H1 (cell line): ENCODE results near the gene CEP70. TPM values are rescaled to one million over a fixed set of nuclear protein-coding genes. Genes with fewer than 3 reads are reported as not detected.

ENCODE experiments used
- CTCF ChIA-PET: fragments of 300-600 bp; sonication (Branson Sonifier 250); formaldehyde crosslinking; loops from one replicate; lab custom pipeline; 2021; ENCODE audit not compliant: partially characterized antibody; lab: Charles Lee
- POLR2A ChIA-PET: fragments of 300-600 bp; sonication (Branson Sonifier 250); formaldehyde crosslinking; loops from one replicate; lab custom pipeline; 2021; ENCODE audit warnings: inconsistent platforms; ENCODE audit not compliant: partially characterized antibody; lab: Charles Lee
- DNase-seq, 2 experiments: peaks; one replicate each; pipeline versions ENCODE4 v3.0.0 to v3.0.0-alpha.2; 2010 to 2022; ENCODE audit warnings: low spot score in 2 of 2, low read depth in 1 of 2, mixed read lengths in 1 of 2
- FAIRE-seq: peaks from 2 replicates; lab custom pipeline; 2011; peaks lifted over from hg19 to GRCh38; lab: Jason Lieb, UNC
- H2AFZ ChIP-seq: 2 replicates; pipeline ENCODE4 v1.8.1; 2012; ENCODE audit warnings: low read length, inconsistent platforms
- H2AK5ac ChIP-seq: 2 replicates; pipeline ENCODE4 v1.6.1; 2013; ENCODE audit warnings: low read depth, low read length
- H2BK120ac ChIP-seq: replicated peaks from 2 replicates; pipeline ENCODE3; 2013; ENCODE audit warnings: low read depth, low read length, inconsistent platforms
- H2BK12ac ChIP-seq: 2 replicates; pipeline ENCODE4 v1.6.1; 2013; ENCODE audit warnings: low read depth, low read length
- H2BK15ac ChIP-seq: 2 replicates; pipeline ENCODE4 v1.6.1; 2013; ENCODE audit warnings: low read length
- H2BK20ac ChIP-seq: 2 replicates; pipeline ENCODE4 v1.6.1; 2013; ENCODE audit warnings: low read length
- H2BK5ac ChIP-seq: 2 replicates; pipeline ENCODE4 v1.6.1; 2013; ENCODE audit warnings: low read depth, low read length
- H3K14ac ChIP-seq: 2 replicates; pipeline ENCODE4 v1.6.1; 2013; ENCODE audit warnings: inconsistent platforms; ENCODE audit not compliant: insufficient read length
- H3K18ac ChIP-seq: 2 replicates; pipeline ENCODE4 v1.6.1; 2013; ENCODE audit warnings: low read length; ENCODE audit errors: extremely low read depth
- H3K23ac ChIP-seq: 2 replicates; pipeline ENCODE4 v1.6.1; 2013; ENCODE audit warnings: inconsistent platforms; ENCODE audit not compliant: insufficient read length
- H3K23me2 ChIP-seq: 2 replicates; pipeline ENCODE4 v1.6.1; 2013; ENCODE audit warnings: low read depth, low read length
- H3K27ac ChIP-seq: 2 replicates; pipeline ENCODE4 v1.6.1; 2011; ENCODE audit warnings: low read depth, low read length, inconsistent platforms
- H3K27me3 ChIP-seq, 4 experiments: replicated peaks in 1 of 4; 1 replicate in 1 of 4; 2 replicates in 3 of 4; pipeline versions ENCODE4 v1.6.1 to v1.8.1; 2011 to 2013; ENCODE audit warnings: low read length in 3 of 4, mild to moderate bottlenecking in 3 of 4, inconsistent platforms in 2 of 4, mixed read lengths in 2 of 4, moderate library complexity in 1 of 4; ENCODE audit not compliant: control insufficient read depth in 3 of 4, insufficient read depth in 3 of 4; ENCODE audit errors: extremely low read depth in 1 of 4
- H3K36me3 ChIP-seq, 4 experiments: 2 replicates each; pipeline versions ENCODE4 v1.6.1 to v1.8.1; 2011 to 2013; ENCODE audit warnings: mild to moderate bottlenecking in 4 of 4, low read length in 3 of 4, moderate library complexity in 2 of 4, control low read depth in 1 of 4, inconsistent platforms in 1 of 4; ENCODE audit not compliant: insufficient read depth in 4 of 4, control insufficient read depth in 2 of 4
- H3K4ac ChIP-seq: replicated peaks from 2 replicates; pipeline ENCODE3; 2013; ENCODE audit warnings: low read length, low read depth, mixed read lengths, inconsistent platforms; ENCODE audit not compliant: insufficient read length
- H3K4me1 ChIP-seq, 4 experiments: replicated peaks in 1 of 4; 1 replicate in 1 of 4; 2 replicates in 3 of 4; pipeline versions ENCODE4 v1.6.1 to v1.8.1; 2011 to 2013; ENCODE audit warnings: low read length in 3 of 4, inconsistent platforms in 2 of 4, mixed read lengths in 1 of 4; ENCODE audit not compliant: insufficient read depth in 4 of 4, control insufficient read depth in 3 of 4
- H3K4me2 ChIP-seq, 2 experiments: 2 replicates each; pipeline versions ENCODE4 v1.6.1 to v1.8.1; 2011 to 2013; ENCODE audit warnings: low read depth in 2 of 2, low read length in 2 of 2, control low read depth in 1 of 2, inconsistent platforms in 1 of 2, mild to moderate bottlenecking in 1 of 2; ENCODE audit not compliant: insufficient read depth in 1 of 2
- H3K4me3 ChIP-seq, 4 experiments: fragments of 200-600, 300-600 bp in 1 of 4; sonication (generic), shearing (Covaris generic), sonication (Bioruptor Twin) in 1 of 4; 2 replicates each; pipeline versions ENCODE4 v1.5.1 to v1.8.1; 2011 to 2016; ENCODE audit warnings: low read length in 4 of 4, low read depth in 3 of 4, control low read depth in 2 of 4, inconsistent platforms in 2 of 4, mild to moderate bottlenecking in 2 of 4, mixed read lengths in 1 of 4, moderate library complexity in 1 of 4; ENCODE audit not compliant: insufficient read depth in 2 of 4; ENCODE audit errors: extremely low read depth in 1 of 4
- H3K56ac ChIP-seq: replicated peaks from 2 replicates; pipeline ENCODE3; 2013; ENCODE audit warnings: low read depth, mild to moderate bottlenecking, mixed read lengths, low read length, inconsistent platforms; ENCODE audit not compliant: insufficient read length
- H3K79me1 ChIP-seq: 2 replicates; pipeline ENCODE4 v1.6.1; 2013; ENCODE audit warnings: low read depth, low read length, control low read depth
- H3K79me2 ChIP-seq, 2 experiments: 2 replicates each; pipeline versions ENCODE4 v1.6.1 to v1.8.1; 2012 to 2013; ENCODE audit warnings: low read length in 2 of 2, mild to moderate bottlenecking in 2 of 2, inconsistent platforms in 1 of 2; ENCODE audit not compliant: insufficient read depth in 2 of 2, control insufficient read depth in 1 of 2
- H3K9ac ChIP-seq, 4 experiments: replicated peaks in 1 of 4; 1 replicate in 1 of 4; 2 replicates in 3 of 4; pipeline versions ENCODE4 v1.6.1 to v1.8.1; 2011 to 2013; ENCODE audit warnings: low read depth in 3 of 4, low read length in 3 of 4, control low read depth in 2 of 4, mild to moderate bottlenecking in 2 of 4, moderate library complexity in 2 of 4, inconsistent platforms in 1 of 4; ENCODE audit errors: extremely low read depth in 1 of 4
- H3K9me3 ChIP-seq, 2 experiments: 2 replicates each; pipeline versions ENCODE4 v1.6.1 to v1.8.1; 2012 to 2013; ENCODE audit warnings: mild to moderate bottlenecking in 2 of 2, moderate library complexity in 2 of 2, control low read depth in 1 of 2, inconsistent platforms in 1 of 2, low read depth in 1 of 2, low read length in 1 of 2, mixed read lengths in 1 of 2; ENCODE audit not compliant: insufficient read depth in 2 of 2
- H4K20me1 ChIP-seq, 2 experiments: replicated peaks in 1 of 2; 2 replicates each; pipeline versions ENCODE3 to v1.8.1; 2011 to 2013; ENCODE audit warnings: inconsistent platforms in 2 of 2, low read length in 2 of 2, mild to moderate bottlenecking in 1 of 2; ENCODE audit not compliant: insufficient read depth in 2 of 2, control insufficient read depth in 1 of 2
- H4K5ac ChIP-seq: 2 replicates; pipeline ENCODE4 v1.6.1; 2013; ENCODE audit warnings: low read length, low read depth, mixed read lengths, inconsistent platforms; ENCODE audit not compliant: insufficient read length
- H4K8ac ChIP-seq: 2 replicates; pipeline ENCODE4 v1.8.0; 2013; ENCODE audit warnings: mild to moderate bottlenecking, moderate library complexity, low read length, inconsistent platforms; ENCODE audit not compliant: insufficient read depth; ENCODE audit errors: extremely low read depth
- H4K91ac ChIP-seq: replicated peaks from 2 replicates; pipeline ENCODE3; 2013; ENCODE audit warnings: low read length, mixed read lengths, inconsistent platforms; ENCODE audit not compliant: insufficient read length
- KDM1A ChIP-seq: fragments of 200-600, 300-600 bp; sonication (generic); IDR thresholded peaks from 2 replicates; pipeline ENCODE4 v1.7.1; 2016; ENCODE audit warnings: mild to moderate bottlenecking, low read length, borderline replicate concordance
- KDM4A ChIP-seq: IDR thresholded peaks from one replicate; pipeline ENCODE4 v1.7.1; 2012; ENCODE audit warnings: low read depth, mild to moderate bottlenecking, moderate library complexity, low read length, inconsistent platforms; ENCODE audit not compliant: severe bottlenecking
- MAX ChIP-seq: IDR thresholded peaks from 2 replicates; pipeline ENCODE4 v1.6.1; 2012; ENCODE audit warnings: inconsistent platforms
- NRF1 ChIP-seq: IDR thresholded peaks from 2 replicates; pipeline ENCODE4 v1.6.1; 2011; ENCODE audit warnings: mild to moderate bottlenecking, low read depth, low read length, improper control_type of control experiment
- RBBP5 ChIP-seq: IDR thresholded peaks from 2 replicates; pipeline ENCODE4 v1.7.1; 2012; ENCODE audit warnings: low read depth, mild to moderate bottlenecking, inconsistent platforms, low read length, moderate library complexity, borderline replicate concordance
- polyA plus RNA-seq, 7 experiments: library from polyadenylated mRNA; depleted of rRNA in 3 of 7; stranded (reverse) in 5 of 7; unstranded in 2 of 7; fragments of >200 nt in 5 of 7; fragments of 200-250 nt in 2 of 7; gene quantifications; 1 replicate in 5 of 7; 2 replicates in 1 of 7; 4 replicates in 1 of 7; pipeline versions ENCODE4 v1.2.1 to v1.2.3, GENCODE V29; 2011 to 2013; ENCODE audit warnings: missing spikeins in 2 of 7, mixed read lengths in 2 of 7
- total RNA-seq: library from RNA; stranded (reverse); fragmentation: NEBNext Ultra II Directional; extraction: Animal tissue kit (Norgen Biotek cat#: 25700); gene quantifications from 2 replicates; pipeline ENCODE4 v1.2.1, GENCODE V29; 2021

CEP70 gene
- total and polyA plus RNA-seq, 2 of the 8 experiments (the other 6 are each of a cell fraction or from before 2014, with no cell fraction given), result 3.9 to 26.2 TPM

DNA sequence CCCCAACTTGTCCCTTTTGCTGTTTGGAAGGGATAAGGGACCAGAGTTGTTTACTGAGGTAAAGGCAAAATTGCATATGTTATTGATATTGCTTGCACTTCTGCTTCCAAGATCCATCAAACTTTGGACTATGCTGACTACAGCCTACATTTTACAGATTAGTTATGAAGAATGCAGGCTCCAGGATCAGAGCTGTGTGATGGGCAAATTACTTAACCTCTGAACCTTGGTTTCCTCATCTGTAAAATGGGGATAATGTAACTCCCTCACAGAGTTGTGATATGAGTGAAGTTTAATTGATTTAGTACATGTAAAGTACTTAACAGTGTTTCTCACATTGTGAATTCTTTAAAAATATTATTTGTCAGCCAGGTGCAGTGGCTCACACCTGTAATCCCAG is 30.5 kb upstream of the CEP70 start:
- H2BK15ac ChIP-seq, result no peak overlapping the region
- no peak for TF ChIP-seq KDM4A
- no peak for TF ChIP-seq RBBP5
- TF ChIP-seq NRF1, result no peak
- no peak for TF ChIP-seq MAX
- TF ChIP-seq KDM1A, result no peak
- TF ChIP-seq, all 59 proteins: peak for 0
- Histone ChIP-seq H3K18ac (no peak overlapping the region), H4K8ac (no peak overlapping the region), H3K79me1 (no peaks in the 10 kb centered on the region), H2BK120ac (no peak overlapping the region), H3K4me3 (no peak overlapping the region), H4K91ac (no peak overlapping the region), H3K23ac (no peak overlapping the region), H2BK12ac (no peak overlapping the region), H3K9me3 (no peaks in the 10 kb centered on the region), H3K36me3 (no peaks in the 10 kb centered on the region), H3K23me2 (no peaks in the 10 kb centered on the region), H3K79me2 (no peaks in the 10 kb centered on the region), H3K9ac (no peak overlapping the region), H2AK5ac (no peak overlapping the region), H2BK5ac (no peak overlapping the region), H2AFZ (no peak overlapping the region), H4K5ac (no peak overlapping the region), H3K56ac (no peak overlapping the region), H3K4me2 (no peak overlapping the region), H4K20me1 (no peaks in the 10 kb centered on the region), H3K4ac (no peak overlapping the region), H2BK20ac (no peak overlapping the region), H3K14ac (no peak overlapping the region), H3K4me1 (no peaks in the 10 kb centered on the region), H3K27me3 (no peaks in the 10 kb centered on the region), H3K27ac (no peak overlapping the region)
- no peak for FAIRE-seq
- ChIA-PET POLR2A (interaction anchor here (0.6 kb wide), 1 partner anchor 34 kb away, joined by 3 read pairs; no protein-coding TSS in a partner anchor), CTCF (interaction anchor here (1.4 to 1.8 kb wide), 4 partner anchors 30 to 299 kb away, joined by 4 to 9 read pairs (median 5); partner anchors contain the start of gene CEP70)
- DNase-seq, result no peak
